HG03066 (cell line): ENCODE results near the gene RABGAP1L.
"Not testable (repeated sequence)": the region's sequence is repeated elsewhere in the genome, so short reads cannot be mapped to it uniquely, and the experiment has no call there.

Experiments
- ATAC-seq: cut with Tn5 transposase; IDR thresholded peaks from one replicate; pipeline ENCODE4 v1.9.1; 2021; ENCODE audit warnings: low read depth; ENCODE audit not compliant: unreplicated experiment

RABGAP1L gene

DNA sequence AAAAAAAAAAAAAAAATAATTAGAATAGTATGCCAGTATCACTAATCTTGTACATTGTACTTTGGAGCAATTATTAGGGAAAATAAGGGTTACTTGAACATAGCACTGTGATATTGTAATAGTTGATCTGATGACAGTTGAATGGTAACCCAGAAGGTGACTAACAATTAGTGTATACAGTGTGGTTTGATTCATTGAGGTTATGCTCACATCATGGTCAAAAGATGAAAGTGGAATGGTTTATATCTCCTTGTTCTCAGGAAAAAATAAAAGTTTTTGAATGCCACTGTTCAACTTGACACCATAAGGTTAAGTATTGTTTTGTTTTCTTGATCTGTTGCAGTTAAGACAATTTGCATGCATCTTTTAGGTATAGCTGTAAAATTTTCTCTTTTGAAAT is 375.5 kb downstream of the RABGAP1L start:
- no peak for ATAC-seq

DNA sequence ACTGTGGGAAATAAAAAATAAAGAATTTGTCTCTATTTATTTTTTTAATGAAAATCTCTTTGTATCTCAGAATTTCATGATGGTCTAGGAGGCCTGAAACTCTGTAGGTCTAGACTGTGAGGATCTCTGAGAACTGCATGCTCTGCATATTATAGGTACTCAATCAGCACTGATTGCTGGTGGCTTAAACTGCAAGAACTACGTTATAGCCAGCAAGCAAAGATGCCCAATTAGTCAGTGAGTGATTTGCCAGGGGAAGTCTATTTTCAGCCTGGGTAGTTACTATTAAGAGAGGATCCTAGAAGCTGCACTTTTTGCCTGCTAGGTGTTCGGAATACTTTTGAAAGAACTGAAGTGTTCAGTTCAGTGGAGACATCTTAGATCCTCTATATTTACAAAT is 375.9 kb downstream of the RABGAP1L start:
- no peak for ATAC-seq

GRCh38 chr1:174543421-174543820 is 384.1 kb downstream of the RABGAP1L start:
- ATAC-seq = not testable (repeated sequence)

- no peak for ATAC-seq
These were observed 391.0 kb downstream of the RABGAP1L start for GRCh38 chr1:174550296-174550695.

DNA sequence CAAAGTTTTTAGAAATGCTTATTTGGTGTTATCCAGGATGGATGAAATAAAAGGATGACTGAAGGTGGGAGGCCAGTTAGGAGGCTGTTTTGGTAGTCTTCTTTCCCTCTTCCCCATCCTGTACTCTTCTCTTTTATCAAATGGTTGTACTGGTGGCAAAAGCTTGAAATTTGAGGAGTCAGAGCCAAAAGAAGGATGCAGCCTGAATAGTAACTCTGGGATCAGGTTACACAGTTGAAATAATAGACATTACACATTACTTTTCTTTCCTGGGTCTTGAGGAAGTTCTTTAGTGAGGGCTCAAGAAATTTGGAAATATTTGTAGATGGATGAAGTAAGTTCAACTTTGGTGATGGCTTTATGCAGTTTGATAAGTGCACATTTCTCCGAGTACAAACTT is 397.1 kb downstream of the RABGAP1L start:
- ATAC-seq = no peak

- no peak for ATAC-seq
These were observed 409.2 kb downstream of the RABGAP1L start for GRCh38 chr1:174568551-174568950.

- ATAC-seq = no peak
These were observed 409.9 kb downstream of the RABGAP1L start for GRCh38 chr1:174569240-174569639.

DNA sequence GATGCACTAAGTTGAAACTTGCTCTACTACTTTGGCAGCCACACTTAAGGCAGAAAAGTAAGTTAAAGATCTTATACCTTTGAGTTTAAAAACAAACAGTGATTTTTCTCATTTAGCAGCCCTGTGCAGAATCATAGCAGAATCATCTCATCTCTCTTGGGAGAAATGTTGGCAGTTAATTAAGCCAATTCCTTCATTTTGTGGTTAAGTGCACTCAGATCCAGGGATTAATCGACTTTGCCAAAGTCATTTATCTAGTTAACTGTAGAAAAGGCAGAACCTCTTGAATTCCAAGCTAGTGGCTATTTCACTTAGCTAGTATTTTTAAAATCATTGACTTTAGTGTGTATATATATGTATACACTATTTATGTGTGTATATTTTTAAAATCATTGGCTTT is 413.5 kb downstream of the RABGAP1L start:
- no peak for ATAC-seq

DNA sequence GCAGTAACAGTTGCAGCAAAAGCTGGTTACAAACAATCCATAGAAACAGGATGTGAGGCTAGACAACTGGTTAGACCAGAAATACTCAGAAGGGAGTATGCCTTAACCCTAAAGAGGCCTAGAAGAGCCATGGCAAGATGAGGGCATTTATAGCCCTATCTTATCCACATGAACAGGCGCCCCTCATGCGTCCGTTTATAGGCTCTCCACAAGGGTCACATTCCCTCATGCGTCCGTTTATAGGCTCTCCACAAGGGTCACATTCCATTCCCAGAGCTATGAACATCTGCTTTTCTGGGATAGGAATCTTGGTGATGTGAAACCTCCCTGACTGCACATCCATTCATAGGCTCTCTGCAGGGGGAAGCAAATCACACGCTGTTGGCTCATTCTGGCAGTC is 416.8 kb downstream of the RABGAP1L start:
- not testable (repeated sequence) for ATAC-seq

DNA sequence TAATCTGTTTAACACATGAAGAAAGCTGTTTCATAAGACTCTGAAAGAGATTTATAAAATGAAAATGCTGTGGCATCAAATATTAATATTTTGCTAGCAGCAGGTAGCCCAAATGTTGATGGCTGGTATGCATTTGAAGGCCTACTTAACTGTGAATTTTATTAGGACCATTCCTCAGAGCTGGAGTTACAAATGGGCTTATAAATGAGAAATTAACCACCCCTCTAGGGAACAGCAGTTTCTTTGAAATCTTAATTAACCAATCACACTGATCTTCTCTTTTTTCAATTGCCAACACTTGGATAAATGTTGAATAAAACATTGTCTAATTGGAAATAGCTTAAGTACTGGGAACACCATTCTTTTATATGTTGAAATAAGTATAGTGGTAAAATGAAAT is 418.4 kb downstream of the RABGAP1L start:
- ATAC-seq = no peak

GRCh38 chr1:174580801-174581200 is 421.5 kb downstream of the RABGAP1L start:
- ATAC-seq = no peak

DNA sequence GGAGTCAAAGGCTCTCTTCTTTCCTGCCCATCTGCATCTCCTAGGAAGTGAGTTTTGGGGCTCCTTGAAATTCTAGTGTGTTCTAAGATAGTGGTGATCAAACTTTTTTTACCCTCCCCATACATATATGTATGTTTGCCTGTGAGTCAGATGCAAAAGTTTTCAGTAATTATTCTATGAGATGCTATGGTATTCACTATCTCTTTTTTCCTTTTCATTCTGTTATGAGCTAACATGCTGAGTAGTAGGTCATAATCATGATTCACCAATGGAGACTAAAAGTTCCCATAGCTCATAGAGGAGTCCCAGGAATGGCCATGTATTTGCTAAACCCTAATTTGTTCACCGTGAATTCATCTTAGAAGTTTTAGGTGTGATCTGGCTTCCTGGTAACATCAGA is 424.0 kb downstream of the RABGAP1L start:
- no peak for ATAC-seq

GRCh38 chr1:174584071-174584470 is 424.8 kb downstream of the RABGAP1L start:
- ATAC-seq = no peak

GRCh38 chr1:174588618-174589017 is 429.3 kb downstream of the RABGAP1L start:
- not testable (repeated sequence) for ATAC-seq

DNA sequence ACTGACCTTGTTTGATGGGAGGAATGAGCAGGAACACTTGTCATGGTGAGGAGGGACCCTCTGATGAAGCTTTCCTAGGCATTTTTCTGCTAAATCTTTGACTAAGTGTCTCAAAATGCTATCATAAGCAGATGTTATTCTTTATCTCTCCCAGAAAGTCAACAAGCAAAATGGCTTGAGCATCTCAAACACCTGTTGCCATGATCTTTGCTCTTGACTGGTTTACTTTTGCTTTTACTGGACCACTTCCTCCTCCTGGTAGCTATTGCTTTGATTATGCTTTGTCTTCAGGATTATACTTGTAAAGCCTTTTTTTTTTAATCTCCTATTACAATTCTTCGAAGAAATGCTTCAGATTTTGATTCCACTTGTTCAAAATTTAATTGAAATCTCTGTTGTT is 445.9 kb downstream of the RABGAP1L start:
- no peak for ATAC-seq

DNA sequence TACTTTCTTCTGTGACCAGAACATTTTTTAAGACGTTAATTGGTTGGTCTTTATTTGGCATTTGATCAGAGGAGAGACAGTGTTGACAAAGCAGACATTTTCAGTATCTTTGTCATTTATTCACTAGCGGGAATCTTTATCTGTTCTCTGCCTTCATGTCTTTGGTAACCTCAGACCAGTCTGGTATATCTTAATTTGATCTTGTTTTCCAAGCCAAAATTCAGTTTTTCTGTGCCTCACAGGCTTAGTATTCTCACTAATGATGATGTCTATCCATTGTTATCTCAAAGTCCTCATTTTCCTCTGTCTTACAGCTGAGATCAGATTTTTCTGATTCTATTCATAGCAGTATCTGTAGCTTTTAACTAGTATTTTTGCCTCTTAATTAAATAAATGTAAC is 447.2 kb downstream of the RABGAP1L start:
- ATAC-seq = no peak

DNA sequence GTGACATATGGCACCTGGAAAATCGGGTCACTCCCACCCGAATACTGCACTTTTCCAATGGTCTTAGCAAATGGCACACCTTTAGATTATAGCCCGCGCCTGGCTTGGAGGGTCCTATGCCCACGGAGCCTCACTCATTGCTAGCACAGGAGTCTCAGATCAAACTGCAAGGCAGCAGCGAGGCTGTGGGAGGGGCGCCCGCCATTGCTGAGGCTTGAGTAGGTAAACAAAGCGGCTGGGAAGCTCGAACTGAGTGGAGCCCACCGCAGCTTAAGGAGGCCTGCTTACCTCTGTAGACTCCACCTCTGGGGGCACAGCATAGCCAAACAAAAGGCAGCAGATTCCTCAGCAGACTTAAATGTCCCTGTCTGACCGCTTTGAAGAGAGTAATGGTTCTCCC is 458.6 kb downstream of the RABGAP1L start:
- ATAC-seq = not testable (repeated sequence)

DNA sequence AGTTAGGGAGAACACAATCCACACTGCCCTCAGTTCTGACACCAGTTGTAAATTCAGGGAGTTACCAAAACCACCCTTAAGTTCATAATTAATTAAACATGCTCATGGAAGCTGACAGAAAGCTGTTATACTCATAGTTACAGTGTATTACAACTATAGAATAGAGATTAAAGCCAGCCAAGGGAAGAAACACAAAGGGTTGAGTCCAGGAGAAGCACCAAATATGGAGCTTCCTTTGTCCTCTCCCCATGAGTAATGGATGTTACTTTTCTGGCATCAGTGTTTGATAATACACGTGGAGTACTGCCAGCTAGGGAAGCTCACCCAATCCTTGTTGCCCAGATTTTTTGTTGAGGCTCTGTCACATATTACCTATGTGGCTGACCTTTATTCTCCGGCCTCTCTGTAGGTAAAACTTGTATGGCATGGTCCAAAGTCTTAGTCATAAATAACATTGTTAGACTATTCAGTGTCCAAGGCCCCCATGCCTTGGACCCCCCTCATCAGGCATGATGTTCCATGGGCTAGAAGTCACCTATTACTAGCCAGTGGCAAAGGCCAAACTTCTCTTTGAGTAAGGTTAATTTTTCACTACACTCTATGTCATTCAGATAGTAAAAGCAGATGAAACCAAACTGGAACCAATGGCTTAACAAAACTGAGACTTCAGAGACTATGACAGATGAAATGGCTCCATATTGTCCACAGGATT is 464.2 kb downstream of the RABGAP1L start:
- no peak for ATAC-seq

DNA sequence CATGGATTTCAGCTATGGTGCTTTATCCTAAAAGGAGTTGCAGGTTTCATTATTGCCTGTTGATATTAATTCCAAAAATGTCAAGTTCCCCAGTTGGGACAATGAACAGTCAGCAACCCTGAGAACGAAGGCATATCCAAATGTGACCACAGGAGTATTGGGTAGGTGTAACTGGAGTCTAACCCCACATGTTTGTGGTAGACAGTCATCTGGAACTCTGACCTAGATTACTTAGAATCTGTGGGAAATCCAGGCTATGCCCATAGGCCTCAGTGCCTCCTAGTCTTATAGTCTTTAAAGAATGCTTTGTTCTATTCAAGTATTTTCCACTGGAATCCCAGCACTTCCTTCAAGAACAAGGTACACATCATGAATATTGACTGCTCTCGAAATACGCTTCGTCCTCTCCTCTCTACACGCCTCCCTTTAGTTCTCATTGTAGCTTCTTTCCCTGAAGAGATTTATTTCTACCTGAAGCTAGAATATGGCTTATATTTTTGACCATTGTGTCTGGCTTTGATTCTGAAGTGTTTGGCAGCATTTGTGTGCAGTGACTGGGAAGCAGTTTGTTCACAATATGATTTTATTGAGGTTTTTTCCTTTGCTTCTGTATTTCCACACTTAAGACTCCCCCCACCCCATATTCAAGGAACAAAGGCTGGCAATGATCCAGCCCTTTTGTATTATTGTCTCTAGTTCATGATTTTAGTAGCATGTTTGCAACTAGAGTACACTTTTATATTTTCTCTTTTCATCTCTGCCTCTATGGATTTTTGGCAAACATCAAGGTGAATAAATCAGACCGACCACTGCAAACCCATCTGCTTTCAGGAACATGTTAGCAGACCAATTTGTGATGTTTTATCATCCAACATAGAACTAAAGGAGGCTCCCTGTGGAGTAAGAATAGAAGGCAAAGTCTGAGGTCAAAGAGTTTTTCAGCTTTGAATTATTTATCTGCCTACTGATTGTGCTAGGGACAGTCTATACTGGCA is 467.0 kb downstream of the RABGAP1L start:
- ATAC-seq = no peak

GRCh38 chr1:174637487-174637886 is 478.2 kb downstream of the RABGAP1L start:
- ATAC-seq = no peak

DNA sequence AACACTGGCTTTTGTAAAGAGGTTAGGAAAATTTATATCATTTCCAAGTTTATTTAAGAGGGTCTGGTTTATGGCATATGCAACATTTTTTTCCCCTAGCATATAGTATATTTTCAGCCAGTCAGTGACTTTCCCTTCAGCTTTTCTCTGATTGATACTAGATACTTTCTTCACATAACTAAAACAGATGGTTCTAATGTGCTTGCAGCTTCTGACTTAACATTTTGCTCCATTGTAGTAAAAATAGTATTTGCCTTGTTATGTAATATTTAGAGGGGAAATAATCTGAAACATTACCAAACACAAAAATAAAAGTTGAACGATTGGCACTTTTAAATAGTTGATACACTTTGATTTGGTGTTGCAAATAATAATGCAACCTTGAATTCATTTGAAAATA is 480.1 kb downstream of the RABGAP1L start:
- ATAC-seq = no peak

GRCh38 chr1:174640783-174641182 is 481.5 kb downstream of the RABGAP1L start:
- ATAC-seq = no peak
